DMS53 (cell line): ENCODE results near the gene EML2.
A peak's percentile ranks its signal among the peaks of the same experiment; 100 is the strongest.
"Not testable (repeated sequence)": the region's sequence is repeated elsewhere in the genome, so short reads cannot be mapped to it uniquely, and the experiment has no call there.

Experiments used
- DNase-seq: peaks from one replicate; lab custom pipeline; 2025; lab: John Stamatoyannopoulos, UW

Gene EML2, protein sequence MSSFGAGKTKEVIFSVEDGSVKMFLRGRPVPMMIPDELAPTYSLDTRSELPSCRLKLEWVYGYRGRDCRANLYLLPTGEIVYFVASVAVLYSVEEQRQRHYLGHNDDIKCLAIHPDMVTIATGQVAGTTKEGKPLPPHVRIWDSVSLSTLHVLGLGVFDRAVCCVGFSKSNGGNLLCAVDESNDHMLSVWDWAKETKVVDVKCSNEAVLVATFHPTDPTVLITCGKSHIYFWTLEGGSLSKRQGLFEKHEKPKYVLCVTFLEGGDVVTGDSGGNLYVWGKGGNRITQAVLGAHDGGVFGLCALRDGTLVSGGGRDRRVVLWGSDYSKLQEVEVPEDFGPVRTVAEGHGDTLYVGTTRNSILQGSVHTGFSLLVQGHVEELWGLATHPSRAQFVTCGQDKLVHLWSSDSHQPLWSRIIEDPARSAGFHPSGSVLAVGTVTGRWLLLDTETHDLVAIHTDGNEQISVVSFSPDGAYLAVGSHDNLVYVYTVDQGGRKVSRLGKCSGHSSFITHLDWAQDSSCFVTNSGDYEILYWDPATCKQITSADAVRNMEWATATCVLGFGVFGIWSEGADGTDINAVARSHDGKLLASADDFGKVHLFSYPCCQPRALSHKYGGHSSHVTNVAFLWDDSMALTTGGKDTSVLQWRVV

DNA sequence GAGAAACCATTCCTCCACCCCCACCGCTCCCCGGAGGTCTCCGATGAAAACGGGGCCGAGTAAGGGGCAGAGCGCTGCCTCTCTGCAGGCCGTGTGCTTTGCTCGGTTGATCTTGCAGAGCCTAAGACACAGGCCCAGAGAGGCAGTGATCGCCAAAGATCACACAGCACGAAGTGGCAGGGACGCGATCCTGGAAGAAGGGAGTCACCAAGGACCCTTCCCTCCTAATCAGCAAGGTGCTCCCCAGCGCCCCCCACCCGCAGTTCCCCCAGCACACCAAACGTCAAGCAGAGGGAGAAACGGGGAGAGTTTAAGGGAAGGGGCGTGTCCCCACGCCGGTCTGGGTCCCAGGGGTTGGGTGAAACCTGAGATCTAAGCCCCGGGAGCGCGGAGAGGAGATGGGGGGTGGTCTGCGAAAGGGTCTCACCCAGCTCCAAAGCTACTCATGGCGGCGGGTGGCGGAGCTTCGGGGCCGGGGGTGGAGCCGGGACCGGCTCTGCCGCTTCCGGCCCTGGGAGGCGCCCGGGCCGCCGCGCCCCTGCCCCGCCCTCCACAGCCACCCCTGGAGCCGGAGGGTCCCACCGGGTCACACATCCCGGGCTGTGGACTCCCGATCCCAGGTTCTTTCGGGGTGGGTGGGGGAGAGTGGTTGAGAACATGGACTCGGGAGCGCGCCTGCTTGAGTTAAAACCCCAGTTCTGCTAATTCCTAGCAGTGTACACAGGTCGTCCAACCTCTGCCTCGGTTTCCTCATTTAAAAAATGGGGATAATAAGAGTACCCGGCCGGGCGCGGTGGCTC lies at the start of gene EML2:
Gene EML2, minus strand, starts transcription at position 468 of the 800 bp plus-strand sequence. Its CDS starts 21 bp downstream, at position 447.
- DNase-seq, result peak; percentile 49

DNA sequence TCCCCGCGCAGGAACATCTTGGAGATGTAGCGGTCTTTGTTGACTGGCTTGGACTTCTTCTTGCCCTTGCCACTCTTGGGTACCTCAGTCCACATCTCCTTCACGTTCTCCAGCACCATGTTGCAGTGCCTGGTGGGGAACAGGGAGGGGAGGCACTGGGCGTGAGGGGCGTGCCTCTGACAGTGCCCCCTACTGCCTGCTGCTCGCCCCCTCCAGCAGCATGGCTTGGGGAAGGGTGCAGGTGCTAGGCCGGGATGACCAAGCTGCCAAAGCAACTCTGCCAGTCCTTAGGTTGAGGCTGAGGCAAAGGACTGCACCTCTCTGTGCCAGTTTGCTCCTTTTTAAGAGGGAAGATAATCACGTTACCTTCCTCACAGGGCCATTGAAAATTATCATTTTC lies 48.4 kb upstream of the EML2 start:
- no peak for DNase-seq

DNA sequence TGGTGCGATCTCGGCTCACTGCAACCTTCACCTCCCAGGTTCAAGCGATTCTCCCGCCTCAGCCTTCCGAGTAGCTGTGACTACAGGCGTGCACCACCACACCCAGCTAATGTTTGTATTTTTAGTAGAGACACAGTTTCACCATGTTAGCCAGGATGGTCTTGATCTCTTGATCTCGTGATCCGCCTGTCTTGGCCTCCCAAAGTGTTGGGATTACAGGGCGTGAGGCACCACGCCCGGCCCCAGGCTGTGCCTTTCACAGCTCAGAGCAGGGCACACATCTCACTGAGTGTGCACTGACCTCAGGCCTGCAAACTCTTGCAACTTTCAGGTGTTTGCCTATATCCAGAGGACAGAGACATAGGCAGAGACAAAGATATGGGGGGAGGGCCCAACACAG lies 45.8 kb upstream of the EML2 start:
- DNase-seq, result not testable (repeated sequence)

DNA sequence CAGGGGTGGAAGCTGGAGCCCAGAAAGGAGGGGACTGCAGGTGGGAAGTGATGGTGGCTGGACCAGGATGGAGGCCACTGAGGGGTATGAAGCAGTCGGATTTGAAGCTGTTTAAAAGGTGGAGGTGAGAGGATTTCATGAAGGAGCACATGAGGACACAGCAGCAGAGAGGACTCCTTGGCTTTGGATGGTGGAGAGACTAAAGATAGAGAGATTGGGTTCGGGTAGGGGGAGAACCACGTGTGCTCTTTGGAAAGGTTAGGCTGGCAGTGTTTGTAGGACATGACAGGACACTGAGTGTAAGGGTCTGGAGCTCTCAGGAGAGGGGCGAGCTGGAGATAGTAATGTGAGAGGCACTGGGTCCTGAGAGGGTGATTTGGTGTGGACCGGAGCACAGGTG lies 43.7 kb upstream of the EML2 start:
- DNase-seq, result no peak

DNA sequence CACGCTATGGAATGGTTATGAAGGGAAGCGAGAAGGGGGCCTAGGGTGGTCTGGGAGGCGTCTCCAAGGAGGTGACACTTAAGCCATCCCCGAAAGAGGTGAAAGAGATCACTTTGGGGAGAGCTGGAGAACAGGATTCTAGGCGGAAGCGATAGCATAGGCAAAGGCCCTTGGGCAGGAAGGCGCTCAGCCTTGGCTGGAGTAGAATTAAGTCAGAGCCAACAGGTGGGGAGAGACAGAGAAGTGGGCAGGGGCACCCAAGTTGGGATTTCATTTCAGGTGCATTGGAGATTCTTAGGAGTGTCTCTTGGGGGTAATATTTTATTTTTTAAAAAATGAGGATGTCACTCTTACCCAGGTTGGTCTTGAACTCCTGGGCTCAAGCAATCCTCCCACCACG lies 42.9 kb upstream of the EML2 start:
- no peak for DNase-seq

DNA sequence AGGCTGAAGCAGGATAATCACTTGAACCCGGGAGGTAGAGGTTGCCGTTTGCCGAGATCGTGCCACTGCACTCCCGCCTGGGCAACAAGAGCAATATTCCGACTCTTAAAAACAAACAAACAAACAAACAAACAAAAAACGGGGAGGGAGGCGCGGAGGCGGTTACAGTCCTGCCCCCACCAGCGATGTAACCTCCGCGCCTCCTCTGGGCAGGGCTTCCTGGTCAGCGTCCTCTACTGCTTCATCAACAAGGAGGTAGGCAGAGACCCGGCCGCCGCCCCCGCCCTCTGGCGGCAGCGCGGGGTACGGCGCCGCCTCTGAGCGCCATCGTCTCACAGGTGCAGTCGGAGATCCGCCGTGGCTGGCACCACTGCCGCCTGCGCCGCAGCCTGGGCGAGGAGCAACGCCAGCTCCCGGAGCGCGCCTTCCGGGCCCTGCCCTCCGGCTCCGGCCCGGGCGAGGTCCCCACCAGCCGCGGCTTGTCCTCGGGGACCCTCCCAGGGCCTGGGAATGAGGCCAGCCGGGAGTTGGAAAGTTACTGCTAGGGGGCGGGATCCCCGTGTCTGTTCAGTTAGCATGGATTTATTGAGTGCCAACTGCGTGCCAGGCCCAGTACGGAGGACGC lies 42.3 kb upstream of the EML2 start:
- peak; percentile 93 for DNase-seq

DNA sequence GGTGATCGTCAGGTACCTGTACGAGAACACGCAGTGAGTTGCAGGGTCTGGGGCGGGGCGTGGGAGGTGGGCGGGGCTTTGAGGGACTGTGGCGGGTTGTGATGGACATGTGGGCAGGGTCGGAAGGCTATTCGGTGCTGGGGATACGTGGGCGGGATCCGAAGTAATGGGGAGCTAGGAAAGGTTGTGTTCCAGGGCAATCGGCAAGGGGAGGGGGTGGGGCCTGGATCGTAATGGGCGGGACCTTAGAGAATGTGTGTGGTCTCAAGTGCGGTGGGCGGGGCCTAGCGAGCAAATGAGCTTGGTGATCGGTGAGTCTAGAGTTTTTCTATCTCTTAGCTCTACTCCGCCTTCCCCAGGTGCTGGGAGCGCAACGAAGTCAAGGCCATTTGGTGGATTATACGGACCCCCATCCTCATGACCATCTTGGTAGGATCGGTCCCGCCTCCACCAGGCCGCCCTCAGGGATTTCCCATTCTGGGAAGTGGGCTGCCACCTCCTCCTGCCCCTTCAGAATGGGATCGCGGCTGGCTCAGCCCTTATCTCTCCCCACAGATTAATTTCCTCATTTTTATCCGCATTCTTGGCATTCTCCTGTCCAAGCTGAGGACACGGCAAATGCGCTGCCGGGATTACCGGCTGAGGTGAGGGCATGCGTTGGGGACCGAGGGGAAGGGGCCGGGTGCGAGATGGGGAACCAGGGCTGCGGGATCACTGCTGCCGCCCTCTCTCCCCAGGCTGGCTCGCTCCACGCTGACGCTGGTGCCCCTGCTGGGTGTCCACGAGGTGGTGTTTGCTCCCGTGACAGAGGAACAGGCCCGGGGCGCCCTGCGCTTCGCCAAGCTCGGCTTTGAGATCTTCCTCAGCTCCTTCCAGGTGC lies 38.4 kb upstream of the EML2 start:
- DNase-seq, result peak; percentile 97

DNA sequence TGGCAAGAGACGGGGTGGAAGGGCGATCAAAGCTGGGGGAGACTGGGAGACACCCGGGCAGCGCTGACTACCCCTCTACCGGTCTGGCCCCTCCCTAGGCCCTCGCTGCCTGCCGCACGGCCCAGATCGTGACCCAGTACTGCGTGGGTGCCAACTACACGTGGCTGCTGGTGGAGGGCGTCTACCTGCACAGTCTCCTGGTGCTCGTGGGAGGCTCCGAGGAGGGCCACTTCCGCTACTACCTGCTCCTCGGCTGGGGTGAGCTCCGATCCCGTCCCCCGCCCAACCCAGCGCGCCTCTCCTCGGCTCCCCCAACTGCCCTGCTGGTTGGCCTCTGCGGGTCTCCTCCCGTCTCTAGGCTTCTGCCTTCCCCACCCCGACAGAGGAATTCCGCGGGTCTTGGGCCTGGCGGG lies 37.7 kb upstream of the EML2 start:
- DNase-seq, result peak; percentile 75

DNA sequence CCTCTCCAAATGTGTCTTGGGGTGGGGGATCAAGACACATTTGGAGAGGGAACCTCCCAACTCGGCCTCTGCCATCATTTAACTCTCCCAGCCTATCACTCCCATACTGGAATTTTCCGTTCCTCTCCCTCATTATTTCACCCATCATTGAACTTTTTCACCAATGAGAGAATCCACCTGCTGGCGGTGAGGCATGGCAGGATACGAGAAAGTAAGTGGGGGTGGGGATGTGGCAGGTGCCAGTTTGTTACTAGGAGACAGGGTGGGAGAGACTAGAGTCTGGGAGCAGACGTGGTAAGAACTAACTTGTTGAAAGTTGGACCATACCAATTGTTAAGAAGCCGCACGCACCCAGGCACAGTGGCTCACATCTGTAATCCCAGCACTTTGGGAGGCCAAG lies 35.7 kb upstream of the EML2 start:
- DNase-seq, result peak; percentile 78

DNA sequence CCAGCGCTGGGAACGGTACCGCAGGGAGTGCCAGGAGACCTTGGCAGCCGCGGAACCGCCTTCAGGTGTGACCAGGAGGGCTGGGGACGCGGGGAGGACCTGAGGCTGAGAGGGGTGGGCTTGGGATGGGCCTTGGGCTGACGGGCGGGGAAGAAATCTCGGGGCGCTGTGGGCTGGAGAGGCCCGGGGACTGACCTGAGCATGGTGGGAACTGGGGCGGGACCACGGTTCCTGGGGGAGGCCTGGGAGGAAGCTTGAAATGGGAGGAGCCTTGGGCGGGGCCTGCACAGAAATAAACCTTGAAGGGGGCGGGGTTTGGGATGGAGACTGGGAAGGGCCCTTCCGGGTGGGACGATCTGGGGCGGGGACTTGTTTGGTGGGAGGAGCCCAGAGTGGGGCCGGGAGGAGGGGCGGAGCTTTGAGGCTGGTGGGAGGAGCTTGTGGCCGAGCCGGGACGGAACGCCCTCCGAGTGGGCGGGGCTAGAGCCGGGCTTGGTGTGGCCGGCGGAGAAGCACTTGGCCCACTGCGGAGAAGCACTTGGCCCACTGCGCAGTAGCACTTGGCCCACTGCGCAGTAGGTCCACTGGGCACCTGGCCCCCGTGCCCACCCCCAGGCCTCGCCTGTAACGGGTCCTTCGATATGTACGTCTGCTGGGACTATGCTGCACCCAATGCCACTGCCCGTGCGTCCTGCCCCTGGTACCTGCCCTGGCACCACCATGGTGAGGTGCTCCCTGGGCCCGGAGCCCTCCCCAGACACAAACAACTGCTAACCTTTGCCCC lies 31.7 kb upstream of the EML2 start:
- peak; percentile 54 for DNase-seq

DNA sequence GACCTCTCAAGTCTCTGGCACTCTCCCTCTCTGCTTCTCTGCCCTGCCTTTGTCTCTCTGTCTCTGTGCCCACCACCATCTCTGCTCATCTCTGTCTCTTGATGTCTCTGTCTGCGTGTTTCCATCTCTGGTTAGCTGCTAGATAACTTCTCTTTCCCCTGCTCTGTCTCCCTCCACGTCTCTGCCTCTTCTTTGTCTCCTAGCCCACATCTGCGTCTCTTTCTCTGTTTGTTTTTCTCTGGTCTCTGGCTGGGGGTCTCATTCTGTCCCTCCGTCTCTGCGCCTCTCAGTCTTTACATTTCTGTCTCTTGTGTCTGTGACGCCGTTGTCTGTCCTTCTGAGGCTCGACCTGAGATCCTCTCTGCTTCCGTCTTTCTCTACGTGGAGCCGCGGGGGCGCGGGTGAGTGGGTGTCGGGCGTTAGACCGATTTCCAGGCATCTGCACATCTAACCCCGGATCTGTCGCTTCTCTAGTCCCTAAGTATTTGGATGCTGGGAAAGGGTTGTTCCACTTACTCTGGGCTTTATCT lies 29.2 kb upstream of the EML2 start:
- peak; percentile 71 for DNase-seq

DNA sequence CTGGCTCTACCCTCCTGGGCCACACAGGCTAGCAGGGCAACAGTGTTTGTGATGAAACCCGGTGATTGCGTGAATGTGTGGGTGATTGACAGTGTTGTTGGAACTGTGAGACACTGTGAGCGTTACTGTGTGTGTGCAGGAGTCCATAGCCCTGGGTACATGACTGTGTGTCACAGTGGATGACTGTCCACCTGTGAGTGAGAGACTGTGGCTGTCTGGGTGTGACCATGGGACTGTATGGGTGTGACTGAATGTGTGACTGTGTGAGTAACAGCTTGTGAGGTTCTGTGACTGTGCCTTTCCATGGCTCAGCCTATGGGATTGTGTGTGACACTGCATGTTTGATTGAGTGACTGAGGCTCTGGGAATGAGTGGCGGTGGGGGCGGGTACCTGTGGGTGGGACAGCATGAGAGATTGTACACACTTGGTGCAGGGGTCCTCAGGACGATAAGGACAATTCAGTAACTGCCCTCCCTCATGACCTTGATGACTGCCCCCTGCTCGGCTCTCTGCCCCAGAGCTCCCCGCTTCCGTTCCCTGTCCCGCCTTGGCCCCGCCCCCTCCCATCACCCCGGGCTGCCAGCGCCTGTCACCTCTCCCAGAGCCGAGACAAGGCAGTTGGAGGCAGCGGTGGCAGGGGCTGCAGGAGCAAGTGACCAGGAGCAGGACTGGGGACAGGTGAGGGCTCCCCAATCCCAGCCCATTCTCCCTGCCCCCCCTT lies 28.6 kb upstream of the EML2 start, which contains the start of gene GIPR:
Gene GIPR, plus strand, starts transcription at position 602 of the 722 bp plus-strand sequence. CDS start 1,300 bp downstream, outside the sequence.
- peak; percentile 84 for DNase-seq

DNA sequence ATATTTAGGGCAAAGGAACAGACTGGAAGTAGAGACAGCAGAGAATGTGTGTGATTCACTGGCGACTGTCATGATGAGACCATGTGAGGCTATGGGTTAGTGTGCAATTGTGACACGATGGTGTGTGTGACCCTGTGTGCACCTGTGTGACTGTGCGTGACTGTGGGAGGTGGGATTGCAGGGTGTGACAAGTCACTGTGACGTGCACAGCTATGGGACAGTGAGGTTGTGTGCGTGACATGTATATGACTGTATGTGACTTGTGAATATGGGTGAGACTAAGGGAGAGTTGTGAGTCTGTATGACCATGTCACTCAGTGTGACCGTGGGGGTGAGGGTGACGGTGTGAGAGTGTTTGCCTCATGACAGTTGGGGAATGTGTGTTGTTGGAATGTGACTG lies 25.4 kb upstream of the EML2 start:
- DNase-seq, result no peak

DNA sequence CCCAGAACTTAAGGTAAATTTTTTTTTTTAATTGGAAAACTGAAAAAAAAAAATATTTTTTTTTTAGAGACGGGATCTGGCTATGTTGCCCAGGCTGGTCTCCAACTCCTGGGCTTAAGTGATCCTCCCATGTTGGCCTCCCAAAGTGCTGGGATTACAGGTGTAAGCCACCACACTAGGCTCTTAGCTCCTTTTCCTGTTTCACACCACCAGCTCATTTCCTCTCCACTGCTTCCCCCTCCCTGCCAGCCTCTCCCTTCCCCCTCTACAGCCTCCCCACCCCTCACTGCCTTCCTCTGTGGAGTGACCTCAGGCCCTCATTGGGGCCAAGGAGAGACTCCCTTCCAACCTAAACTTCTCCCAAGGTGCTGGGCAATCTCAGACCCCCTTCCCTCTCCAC lies 24.6 kb upstream of the EML2 start:
- no peak for DNase-seq

DNA sequence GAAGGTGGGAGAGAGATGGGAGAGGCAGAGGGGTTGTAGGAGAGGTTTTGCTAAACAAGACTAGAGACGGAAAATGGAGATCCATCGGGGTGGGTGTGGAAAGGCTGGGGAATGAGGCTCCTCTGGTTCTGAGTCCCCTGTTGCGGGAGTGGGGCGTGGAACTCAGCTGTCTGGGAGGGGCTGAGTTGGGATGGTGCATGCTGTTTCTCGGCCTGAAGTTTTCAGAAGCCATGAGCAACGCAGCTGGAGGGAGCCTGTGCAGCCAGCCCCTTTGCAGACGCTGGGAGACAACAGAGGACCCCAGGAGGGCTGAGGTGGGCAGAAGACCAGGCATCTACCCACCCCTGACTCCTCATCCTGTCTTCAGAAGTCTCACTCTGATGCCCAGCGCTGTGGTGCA lies 21.4 kb upstream of the EML2 start:
- DNase-seq, result no peak

DNA sequence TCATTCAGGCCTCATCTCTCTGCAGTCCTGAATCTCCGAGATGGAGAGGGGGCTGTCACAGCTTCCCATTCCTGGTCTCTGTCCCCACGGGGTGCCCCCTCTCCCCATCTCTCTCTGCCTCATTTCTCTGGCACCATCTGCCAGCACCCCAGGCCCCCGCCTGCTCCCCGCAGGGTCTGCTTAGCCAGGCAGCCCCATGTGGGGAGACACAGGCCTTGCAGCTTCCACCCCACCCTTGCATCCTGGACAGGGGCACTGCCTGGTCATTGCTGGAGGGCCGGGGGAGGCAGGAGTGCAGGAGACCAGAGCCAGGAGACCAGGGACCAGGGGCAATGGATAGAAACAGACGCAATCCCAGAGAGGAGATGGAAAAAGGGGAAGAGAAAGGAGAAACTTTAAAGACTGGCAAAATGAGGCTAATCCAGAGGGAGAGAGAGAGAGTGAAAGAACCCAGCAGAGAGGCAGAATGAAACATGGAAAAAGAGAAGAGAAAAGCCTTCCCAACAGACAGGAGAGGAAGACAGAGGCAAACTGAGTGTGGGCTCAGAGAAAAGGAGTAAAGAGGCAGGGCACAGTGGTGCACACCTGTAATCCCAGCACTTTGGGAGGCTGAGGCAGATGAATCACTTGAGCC lies 20.0 kb upstream of the EML2 start:
- no peak for DNase-seq

DNA sequence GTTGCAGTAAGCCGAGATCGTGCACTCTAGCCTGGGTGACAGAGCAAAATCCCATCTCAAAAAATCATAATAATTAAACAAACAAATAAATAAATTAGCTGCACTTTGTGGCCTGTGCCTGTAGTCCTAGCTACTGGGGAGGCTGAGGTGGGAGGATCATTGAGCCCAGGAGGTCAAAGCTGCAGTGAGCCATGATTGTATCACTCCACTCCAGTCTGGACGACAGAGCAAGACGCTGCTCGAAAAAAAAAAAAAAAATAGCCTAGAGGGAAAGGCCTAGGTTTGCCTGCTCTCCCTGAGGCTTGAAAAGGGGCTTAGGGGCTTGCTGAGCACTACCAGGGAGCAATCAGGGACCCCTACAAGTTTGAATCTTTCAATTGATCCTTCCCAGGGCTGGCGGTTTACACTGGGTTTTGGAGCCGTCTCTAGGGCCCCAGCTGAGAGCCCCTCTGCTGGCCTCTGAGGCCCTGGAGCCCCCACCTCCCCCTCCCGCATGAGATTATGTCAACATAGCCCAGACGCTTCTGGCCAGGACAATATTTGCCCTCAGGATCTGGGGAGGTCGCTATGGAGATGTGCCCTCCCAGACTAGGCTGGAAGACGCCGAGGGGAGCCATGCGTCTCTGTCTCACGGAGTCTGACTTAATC lies 18.4 kb upstream of the EML2 start:
- DNase-seq, result peak; percentile 68

DNA sequence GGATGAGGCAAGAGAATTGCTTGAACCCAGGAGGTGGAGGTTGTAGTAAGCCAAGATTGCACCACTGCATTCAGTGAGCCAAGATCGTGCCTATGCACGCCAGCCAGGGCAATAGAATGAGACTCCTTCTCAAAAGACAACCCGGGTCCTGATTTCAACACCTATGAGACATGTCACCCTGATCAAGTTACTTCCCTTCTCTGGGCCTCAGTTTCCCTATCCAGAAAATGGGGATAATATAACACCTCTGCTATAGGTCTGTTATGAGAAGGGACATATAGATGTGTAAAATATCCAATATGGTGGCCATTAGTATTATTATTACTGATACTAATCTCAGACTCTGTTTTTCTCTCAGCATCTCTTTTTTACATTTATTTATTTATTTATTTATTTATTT lies 15.9 kb upstream of the EML2 start:
- DNase-seq, result no peak
